Neural cell (in vitro differentiated cells): Measurements from ENCODE around the gene EXOC6B.

Experiments used
- CTCF ChIP-seq: fragments of 450-650 bp; IDR thresholded peaks from 2 replicates; pipeline ENCODE4 v1.5.1; 2014; ENCODE audit warnings: antibody characterized with exemption, mild to moderate bottlenecking, moderate library complexity; ENCODE audit not compliant: poor library complexity, severe bottlenecking
- EP300 ChIP-seq: fragments of 450-650 bp; conservative IDR thresholded peaks from 2 replicates; pipeline ENCODE4 v1.6.1; 2014; ENCODE audit warnings: antibody characterized with exemption, mild to moderate bottlenecking, moderate library complexity; ENCODE audit not compliant: poor library complexity, severe bottlenecking
- MXI1 ChIP-seq: fragments of 450-650 bp; conservative IDR thresholded peaks from 2 replicates; pipeline ENCODE4 v1.6.1; 2014; ENCODE audit warnings: antibody characterized with exemption, mild to moderate bottlenecking; ENCODE audit not compliant: poor library complexity, severe bottlenecking
- RAD21 ChIP-seq: fragments of 450-650 bp; conservative IDR thresholded peaks from 2 replicates; pipeline ENCODE4 v1.6.1; 2014; ENCODE audit warnings: antibody characterized with exemption, mild to moderate bottlenecking, moderate library complexity
- REST ChIP-seq: IDR thresholded peaks from 2 replicates; pipeline ENCODE4 v1.6.1; 2012; ENCODE audit warnings: borderline replicate concordance
- SMC3 ChIP-seq: fragments of 450-650 bp; conservative IDR thresholded peaks from 2 replicates; pipeline ENCODE4 v1.6.1; 2014; ENCODE audit warnings: antibody characterized with exemption, mild to moderate bottlenecking, moderate library complexity; ENCODE audit not compliant: poor library complexity

- TF ChIP-seq CTCF = no peak
- no peak for TF ChIP-seq SMC3
- TF ChIP-seq MXI1 = no peak
- no peak for TF ChIP-seq REST
- no peak for TF ChIP-seq RAD21
- TF ChIP-seq EP300 = no peak
Measured at GRCh38 chr2:72211777-72212485, 613.9 kb downstream of the EXOC6B start.
